HG02763 (cell line): ENCODE data around the gene KIAA0232.
A peak's percentile ranks its signal among the peaks of the same experiment; 100 is the strongest.

Experiments used
- ATAC-seq: cut with Tn5 transposase; IDR thresholded peaks from one replicate; pipeline ENCODE4 v1.9.1; 2021; ENCODE audit warnings: mild to moderate bottlenecking, moderate library complexity; ENCODE audit not compliant: unreplicated experiment

KIAA0232 gene, protein sequence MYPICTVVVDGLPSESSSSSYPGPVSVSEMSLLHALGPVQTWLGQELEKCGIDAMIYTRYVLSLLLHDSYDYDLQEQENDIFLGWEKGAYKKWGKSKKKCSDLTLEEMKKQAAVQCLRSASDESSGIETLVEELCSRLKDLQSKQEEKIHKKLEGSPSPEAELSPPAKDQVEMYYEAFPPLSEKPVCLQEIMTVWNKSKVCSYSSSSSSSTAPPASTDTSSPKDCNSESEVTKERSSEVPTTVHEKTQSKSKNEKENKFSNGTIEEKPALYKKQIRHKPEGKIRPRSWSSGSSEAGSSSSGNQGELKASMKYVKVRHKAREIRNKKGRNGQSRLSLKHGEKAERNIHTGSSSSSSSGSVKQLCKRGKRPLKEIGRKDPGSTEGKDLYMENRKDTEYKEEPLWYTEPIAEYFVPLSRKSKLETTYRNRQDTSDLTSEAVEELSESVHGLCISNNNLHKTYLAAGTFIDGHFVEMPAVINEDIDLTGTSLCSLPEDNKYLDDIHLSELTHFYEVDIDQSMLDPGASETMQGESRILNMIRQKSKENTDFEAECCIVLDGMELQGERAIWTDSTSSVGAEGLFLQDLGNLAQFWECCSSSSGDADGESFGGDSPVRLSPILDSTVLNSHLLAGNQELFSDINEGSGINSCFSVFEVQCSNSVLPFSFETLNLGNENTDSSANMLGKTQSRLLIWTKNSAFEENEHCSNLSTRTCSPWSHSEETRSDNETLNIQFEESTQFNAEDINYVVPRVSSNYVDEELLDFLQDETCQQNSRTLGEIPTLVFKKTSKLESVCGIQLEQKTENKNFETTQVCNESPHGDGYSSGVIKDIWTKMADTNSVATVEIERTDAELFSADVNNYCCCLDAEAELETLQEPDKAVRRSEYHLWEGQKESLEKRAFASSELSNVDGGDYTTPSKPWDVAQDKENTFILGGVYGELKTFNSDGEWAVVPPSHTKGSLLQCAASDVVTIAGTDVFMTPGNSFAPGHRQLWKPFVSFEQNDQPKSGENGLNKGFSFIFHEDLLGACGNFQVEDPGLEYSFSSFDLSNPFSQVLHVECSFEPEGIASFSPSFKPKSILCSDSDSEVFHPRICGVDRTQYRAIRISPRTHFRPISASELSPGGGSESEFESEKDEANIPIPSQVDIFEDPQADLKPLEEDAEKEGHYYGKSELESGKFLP (N-terminal part only)

GRCh38 chr4:6782147-6782845, at the start of gene KIAA0232:
Gene KIAA0232 (plus strand): TSS chr4:6782727. CDS start chr4:6824454, 41,727 bp downstream.
- ATAC-seq = peak; percentile 73

GRCh38 chr4:6733358-6734164, 49.0 kb upstream of the KIAA0232 start:
- no peak for ATAC-seq

DNA sequence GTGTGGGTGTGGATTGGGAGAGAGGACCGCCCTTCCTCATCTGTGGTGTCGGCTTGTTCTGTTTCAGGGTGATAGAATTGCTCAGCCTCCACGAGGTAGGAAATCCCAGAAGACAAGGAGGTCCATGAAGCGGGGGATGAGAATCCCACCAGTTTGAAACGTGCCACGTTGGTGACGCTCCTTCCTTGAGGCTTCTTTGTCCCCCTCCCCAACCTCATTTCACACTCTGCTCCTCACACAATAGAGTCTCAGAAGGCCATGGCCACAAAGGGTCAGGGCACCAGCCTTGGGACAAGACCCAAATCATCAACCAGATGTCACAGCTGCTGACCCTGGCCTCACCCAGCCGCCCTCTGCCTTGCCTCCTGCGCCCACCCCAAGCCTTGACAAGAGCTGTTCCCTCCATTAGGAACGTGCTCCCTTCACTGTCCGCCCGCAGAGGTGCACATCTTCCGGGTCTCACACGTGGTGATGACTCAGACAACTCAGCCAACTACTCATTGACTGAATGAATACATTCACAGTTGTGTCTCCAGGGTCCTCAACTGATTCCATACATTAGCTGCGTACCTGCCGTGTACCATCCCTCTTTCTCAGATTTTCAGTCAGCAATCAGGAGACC, 48.3 kb upstream of the KIAA0232 start:
- no peak for ATAC-seq

GRCh38 chr4:6739920-6740319, 42.6 kb upstream of the KIAA0232 start:
- ATAC-seq = no peak

DNA sequence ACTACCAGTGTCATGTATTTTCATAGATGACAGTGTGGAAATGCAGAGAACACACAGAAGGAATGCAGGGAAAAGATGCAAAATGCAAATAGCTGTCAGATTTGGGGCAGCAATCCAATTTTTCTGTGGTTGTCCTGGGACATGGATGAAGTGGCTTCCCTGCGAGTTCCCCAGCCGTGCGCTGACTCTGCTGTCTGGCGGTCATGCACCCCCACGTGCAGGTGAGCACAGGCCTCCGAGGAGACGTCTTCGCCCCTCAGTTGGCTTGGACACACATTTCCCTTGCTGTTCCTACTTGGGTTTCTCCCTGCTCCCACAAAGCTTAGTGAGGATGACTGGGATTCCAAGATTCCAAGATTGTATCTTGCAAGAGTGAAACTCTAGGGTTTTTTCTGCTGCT, 42.2 kb upstream of the KIAA0232 start:
- ATAC-seq = no peak

- ATAC-seq = no peak
These were observed 40.0 kb upstream of the KIAA0232 start for GRCh38 chr4:6742507-6742906.

- no peak for ATAC-seq
These were observed 39.5 kb upstream of the KIAA0232 start for GRCh38 chr4:6742989-6743388.

DNA sequence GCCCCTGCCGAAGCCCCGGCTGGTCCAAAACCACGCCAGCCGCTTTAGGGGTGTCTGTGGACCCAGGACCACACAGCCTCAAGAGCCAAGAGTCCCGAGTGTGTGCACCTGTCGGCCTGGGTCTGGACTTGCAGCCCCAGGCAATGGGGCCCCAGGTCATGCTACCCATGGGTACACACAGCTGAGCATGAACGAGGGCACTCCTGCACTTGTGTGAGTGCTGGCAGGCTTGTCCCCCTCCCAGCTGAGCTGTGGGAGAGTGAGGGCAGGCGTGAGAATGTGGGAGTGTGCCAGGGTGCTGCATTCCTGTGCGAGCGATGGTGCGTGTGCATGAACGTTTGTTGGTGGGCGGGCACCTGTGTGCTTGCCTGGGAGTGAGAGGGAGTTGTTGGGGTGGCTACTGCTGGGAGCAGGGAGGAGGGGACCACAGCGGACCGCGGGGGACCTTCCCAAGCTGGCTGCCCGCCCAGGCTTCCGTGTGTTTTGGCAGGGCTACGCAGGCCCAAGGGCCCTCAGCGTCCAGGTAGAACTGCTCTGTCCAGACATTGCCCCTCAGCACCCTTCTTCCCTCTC, 35.7 kb upstream of the KIAA0232 start:
- no peak for ATAC-seq

GRCh38 chr4:6747294-6748051, 35.1 kb upstream of the KIAA0232 start:
- ATAC-seq = no peak

- no peak for ATAC-seq
These were observed 34.2 kb upstream of the KIAA0232 start for GRCh38 chr4:6748286-6748685.

DNA sequence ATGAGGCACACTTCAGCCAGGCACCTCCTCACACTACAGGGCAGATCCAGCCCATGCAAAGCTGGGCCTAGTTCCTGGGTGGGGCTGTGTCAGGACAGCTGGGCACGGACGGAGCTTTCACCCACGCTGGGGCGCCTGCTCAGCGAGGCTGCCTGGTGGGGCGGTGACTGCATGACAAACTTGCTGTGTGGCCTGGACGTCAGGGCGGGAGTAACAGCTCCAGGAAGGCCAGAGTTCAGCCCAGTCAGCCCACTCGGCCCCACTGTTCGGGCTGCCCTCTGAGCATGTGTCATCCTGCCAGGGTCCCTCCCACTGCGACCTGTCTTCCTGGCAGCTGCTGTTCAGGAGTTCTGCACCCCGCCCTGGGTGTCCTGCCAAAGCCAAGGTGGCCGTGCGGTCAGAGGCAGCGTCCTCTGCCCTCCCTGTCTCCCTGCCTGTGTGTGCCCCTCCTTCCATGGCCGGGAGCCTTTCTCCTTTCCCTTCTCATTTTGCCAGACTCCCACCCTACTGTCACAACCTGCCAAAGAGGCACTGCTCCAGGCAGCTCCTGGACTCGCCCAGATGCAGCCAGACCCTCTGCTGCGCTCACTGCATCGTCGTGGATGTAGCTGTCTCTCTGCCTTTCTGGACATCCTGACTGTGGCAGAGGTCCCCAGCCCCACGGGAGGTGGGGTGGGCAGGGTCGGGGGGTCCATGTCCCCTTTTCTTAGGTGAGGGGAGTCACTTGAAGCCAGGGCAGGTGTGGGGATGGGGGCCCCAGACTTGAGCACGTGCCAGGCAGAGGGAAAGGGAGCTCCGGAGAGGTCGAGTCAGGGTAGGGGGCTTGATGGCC, 33.0 kb upstream of the KIAA0232 start:
- ATAC-seq = no peak

DNA sequence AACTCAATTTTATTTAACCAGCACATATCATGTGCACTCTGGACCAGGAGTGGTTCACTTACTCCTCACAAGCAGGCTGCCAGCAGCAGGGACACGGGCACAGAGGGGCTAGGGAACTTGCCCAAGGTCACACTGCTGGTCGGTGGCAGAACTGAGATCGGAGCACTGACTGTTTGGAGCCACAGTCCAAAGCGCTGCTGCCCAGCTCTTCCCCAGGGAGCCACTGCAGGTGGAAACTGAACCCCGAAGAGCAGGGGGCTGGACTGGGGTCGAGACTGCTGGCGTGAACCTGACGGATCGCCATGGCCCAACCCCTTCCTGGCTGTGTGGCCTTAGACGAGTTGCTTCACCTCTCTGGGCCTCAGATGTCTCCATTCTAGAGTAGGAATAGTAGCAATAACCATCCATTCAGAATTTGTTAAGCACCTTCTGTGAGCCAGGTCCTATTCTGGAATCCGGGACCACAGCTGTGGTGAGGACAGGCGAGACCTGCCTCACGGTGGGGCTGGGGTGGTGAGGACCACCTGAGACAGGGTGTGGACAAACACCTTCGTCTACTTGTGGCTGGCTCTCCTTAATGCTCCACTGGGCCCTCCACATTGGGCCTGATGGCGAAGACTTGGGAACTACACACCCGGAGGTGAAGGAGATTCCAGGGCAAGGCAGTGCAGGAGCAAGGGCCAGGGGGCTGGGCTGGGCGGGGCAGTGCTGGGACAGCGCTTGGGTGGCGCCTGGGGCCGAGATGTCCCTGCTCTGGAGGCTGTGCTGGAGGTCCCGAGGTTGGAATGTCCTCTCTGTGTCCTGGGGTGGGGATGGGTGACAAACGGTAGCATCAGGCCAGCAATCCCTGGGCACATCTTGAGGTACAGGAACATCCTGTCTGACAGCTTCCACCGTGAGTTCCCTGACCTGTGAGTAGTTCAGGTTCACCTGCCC, 32.0 kb upstream of the KIAA0232 start:
- no peak for ATAC-seq

DNA sequence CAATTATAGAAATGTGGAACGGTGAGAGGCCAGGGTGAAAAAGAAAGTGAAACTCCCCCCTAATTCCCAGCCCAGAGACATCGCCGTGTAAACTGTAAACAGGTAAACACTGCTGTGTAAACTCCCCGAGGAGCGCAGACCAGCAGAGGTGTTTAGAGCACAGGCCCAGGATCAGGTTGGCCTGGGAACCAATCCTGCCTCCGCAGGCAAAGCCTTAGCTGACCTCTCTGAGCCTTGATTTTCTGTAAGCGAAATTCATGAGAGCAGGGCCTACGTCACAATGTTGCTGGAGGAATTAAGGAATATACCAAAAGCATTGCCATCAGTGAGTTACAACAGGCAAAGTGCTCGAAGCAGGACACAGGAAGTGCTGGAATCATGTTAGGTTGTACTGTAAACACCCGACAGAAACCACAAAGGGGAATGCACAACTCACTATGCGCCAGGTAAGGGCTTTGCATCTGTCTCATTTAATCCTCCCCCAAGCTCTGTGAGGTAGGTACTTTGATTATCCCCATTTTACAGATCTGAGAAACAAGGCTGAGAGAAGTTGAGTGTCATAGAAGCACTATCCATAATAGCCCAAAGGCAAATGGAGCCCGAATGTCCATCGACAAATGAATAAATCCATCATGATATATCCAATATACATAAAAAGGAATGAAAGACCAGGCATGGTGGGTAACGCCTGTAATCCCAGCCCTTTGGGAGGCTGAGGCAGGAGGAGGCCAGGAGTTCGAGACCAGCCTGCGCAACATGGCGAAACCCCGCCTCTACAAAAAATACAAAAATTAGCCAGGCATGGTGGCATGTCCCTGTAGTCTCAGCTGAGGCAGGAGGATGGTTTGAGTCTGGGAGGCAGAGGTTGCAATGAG, 30.7 kb upstream of the KIAA0232 start:
- no peak for ATAC-seq

DNA sequence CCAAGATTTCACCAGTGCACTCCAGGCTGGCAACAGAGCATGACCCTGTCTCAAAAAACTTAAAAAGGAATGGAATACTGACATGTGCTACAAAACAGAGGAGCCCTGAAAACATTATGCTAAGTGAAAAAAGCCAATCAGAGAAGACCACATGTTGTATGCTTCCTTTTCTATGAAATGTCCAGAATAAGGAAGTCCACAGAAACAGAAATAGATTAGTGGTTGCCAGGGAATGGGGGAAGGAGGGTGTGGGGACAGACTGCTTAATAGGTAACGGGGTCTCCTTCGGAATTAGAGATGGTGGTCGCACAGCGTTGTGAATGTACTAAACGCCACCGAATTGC, 30.1 kb upstream of the KIAA0232 start:
- no peak for ATAC-seq

DNA sequence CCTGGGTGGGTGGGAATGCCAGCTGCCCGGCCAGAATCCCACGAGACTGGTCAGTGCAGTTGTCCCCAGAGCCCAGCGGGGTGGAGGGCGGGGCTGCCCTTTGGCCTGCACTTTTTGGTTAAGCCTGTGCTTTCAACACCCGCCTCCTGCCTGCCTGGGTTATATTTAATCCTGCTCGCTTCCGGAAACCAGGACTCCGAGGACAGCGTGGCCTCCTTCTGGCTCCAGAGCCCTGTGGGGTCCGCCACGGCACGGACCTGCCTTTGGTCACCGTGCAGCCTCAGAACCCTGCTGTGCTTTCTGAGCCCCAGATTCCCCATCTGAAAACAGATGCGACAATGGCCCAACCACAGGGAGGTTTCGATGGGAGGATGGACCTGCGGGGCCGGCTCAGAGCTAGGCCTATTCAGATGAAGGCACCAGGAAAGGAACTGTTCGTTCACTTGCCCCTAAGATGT, 29.4 kb upstream of the KIAA0232 start:
- ATAC-seq = no peak
